ENCODE data around the gene KCNMB2.

- TF ChIP-seq CTCF (conservative IDR thresholded peaks at IDR 0.05; ENCODE audit: low read depth, low read length) (no peak), EZH2 (IDR thresholded peaks at IDR 0.05; ENCODE audit: borderline replicate concordance, low read depth, low read length, poor library complexity, severe bottlenecking) (no peak)
These were observed 332.4 kb downstream of the KCNMB2 start for GRCh38 chr3:178868681-178869080.
